Lung (tissue), 12 donors: ENCODE results near the gene STX16. TPM values are rescaled to one million over a fixed set of nuclear protein-coding genes. Genes with fewer than 3 reads are reported as not detected.

Source experiments
- ATAC-seq: fragments of 200-7000 bp; cut with Tn5 transposase; one replicate; pipeline ENCODE4 v1.9.1; 2020; ENCODE audit warnings: moderate number of reproducible peaks; ENCODE audit not compliant: insufficient read depth, low FRiP score
- DNase-seq, 3 donors: peaks; one replicate each; pipeline ENCODE4 v3.0.0-alpha.2; 2013 to 2017
- H3K27ac ChIP-seq, 2 donors: one replicate each; pipeline ENCODE4 v1.5.1; 2013; ENCODE audit warnings: mild to moderate bottlenecking in 2 of 2, moderate library complexity in 2 of 2, control low read depth in 1 of 2, inconsistent platforms in 1 of 2, low read depth in 1 of 2, low read length in 1 of 2
- H3K27me3 ChIP-seq, 3 donors: one replicate each; pipeline ENCODE4 v1.5.1; 2013; ENCODE audit warnings: low read length in 2 of 3; ENCODE audit not compliant: control insufficient read depth in 3 of 3, insufficient read depth in 3 of 3
- H3K36me3 ChIP-seq, 4 donors: one replicate each; pipeline ENCODE4 v1.5.1; 2013; ENCODE audit warnings: low read length in 4 of 4, mild to moderate bottlenecking in 1 of 4, moderate library complexity in 1 of 4; ENCODE audit not compliant: control insufficient read depth in 4 of 4, insufficient read depth in 4 of 4
- H3K4me1 ChIP-seq, 5 donors: one replicate each; pipeline ENCODE4 v1.5.1; 2013; ENCODE audit warnings: low read length in 5 of 5, mild to moderate bottlenecking in 2 of 5, moderate library complexity in 1 of 5; ENCODE audit not compliant: control insufficient read depth in 5 of 5, insufficient read depth in 5 of 5
- H3K4me3 ChIP-seq: one replicate; pipeline ENCODE4 v1.5.1; 2013; ENCODE audit warnings: mild to moderate bottlenecking, control low read depth, moderate library complexity
- H3K9ac ChIP-seq, 2 donors: one replicate each; pipeline ENCODE4 v1.5.1; 2013; ENCODE audit warnings: low read length in 2 of 2, control low read depth in 1 of 2; ENCODE audit not compliant: insufficient read depth in 1 of 2
- H3K9me3 ChIP-seq, 4 donors: one replicate each; pipeline ENCODE4 v1.5.1; 2013; ENCODE audit warnings: low read length in 3 of 4, mild to moderate bottlenecking in 1 of 4, moderate library complexity in 1 of 4; ENCODE audit not compliant: control insufficient read depth in 4 of 4, insufficient read depth in 3 of 4
- WGBS, 2 donors: extraction: QIAGEN DNeasy Blood & Tissue Kit; methylation state at CpG; one replicate each; pipeline ENCODE4 v1.1.7; 2013; 5-methylcytosine and 5-hydroxymethylcytosine counted together
- polyA plus RNA-seq, 2 donors: library from polyadenylated mRNA; stranded (reverse); fragments of 200-250 nt; gene quantifications; one replicate each; pipeline ENCODE4 v1.2.1, GENCODE V29; 2013
- total RNA-seq, 2 donors: library from RNA; depleted of rRNA in 1 of 2; stranded (reverse); fragments of >200 nt in 1 of 2; gene quantifications; one replicate each; pipeline ENCODE4 v1.2.1, GENCODE V29; 2014 to 2021
- TF ChIP-seq, protein P1 (sequence below): IDR thresholded peaks from 2 replicates; pipeline ENCODE4 v1.5.1; 2012; ENCODE audit warnings: mild to moderate bottlenecking; ENCODE audit errors: control extremely low read depth, extremely low read depth
- donor health status: control.
- donor health status: control.
- donor health status: Bipolar disorder and iron deficiency.
- donor health status: healthy.
- donor health status: DM: yes; HTN: yes; CAD: no.

Gene STX16
- total and polyA plus RNA-seq, 4 donors = 37.1 to 85.2 (median 46.9) TPM

DNA sequence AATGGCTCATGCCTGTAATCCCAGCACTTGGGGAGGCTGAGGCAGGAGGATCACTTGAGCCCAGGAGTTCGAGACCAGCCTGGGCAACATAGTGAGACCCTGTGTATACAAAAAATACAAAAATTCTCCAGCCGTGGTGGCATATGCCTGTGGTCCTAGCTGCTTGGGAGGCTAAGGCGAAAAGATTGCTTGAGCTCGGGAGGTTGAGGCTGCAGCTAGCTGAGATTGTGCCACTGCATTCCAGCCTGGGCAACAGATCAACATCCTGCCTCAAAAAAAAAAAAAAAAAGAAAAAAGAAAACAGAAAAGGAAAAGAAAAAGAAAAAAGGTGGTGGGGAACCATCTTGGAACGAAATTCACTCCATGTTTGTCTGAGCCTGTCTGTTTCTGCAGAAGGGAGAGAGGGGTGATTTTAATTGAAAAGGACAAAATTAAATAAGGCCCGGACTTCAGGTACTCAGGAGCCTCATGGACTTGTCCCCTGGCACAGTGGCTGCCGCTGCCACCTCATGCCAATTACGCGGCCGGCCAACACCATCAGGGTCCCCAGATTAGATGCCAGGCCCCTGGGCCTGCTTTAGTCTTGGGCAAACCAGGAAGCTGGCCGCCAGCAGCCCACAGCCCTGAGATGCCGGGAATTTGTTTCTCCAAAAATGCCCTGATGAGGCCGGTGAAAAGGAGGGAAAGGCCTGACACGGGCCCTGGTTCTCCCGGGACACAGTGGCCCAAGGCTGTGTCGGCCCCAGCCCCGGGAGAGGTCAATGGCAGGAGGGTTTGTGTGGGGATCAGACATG, 37.8 kb upstream of the STX16 start:
- no peak for ATAC-seq
- Histone ChIP-seq H3K4me1 (peaks cover 0 to 18% (median 7%) of the 10 kb centered on the region in 5 donors), H3K9me3 (peaks cover 0 to 9% (median 0%) of the 10 kb centered on the region in 4 donors), H3K9ac (no peak overlapping the region), H3K27ac (no peak overlapping the region), H3K27me3 (no peaks in the 10 kb centered on the region), H3K36me3 (no peaks in the 10 kb centered on the region), H3K4me3 (no peak overlapping the region)
- WGBS, 2 donors = 92 to 94% methylated on average over 17 of the region's 17 CpGs
- no peak for DNase-seq
- TF ChIP-seq, protein P1, sequence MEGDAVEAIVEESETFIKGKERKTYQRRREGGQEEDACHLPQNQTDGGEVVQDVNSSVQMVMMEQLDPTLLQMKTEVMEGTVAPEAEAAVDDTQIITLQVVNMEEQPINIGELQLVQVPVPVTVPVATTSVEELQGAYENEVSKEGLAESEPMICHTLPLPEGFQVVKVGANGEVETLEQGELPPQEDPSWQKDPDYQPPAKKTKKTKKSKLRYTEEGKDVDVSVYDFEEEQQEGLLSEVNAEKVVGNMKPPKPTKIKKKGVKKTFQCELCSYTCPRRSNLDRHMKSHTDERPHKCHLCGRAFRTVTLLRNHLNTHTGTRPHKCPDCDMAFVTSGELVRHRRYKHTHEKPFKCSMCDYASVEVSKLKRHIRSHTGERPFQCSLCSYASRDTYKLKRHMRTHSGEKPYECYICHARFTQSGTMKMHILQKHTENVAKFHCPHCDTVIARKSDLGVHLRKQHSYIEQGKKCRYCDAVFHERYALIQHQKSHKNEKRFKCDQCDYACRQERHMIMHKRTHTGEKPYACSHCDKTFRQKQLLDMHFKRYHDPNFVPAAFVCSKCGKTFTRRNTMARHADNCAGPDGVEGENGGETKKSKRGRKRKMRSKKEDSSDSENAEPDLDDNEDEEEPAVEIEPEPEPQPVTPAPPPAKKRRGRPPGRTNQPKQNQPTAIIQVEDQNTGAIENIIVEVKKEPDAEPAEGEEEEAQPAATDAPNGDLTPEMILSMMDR = no peak

DNA sequence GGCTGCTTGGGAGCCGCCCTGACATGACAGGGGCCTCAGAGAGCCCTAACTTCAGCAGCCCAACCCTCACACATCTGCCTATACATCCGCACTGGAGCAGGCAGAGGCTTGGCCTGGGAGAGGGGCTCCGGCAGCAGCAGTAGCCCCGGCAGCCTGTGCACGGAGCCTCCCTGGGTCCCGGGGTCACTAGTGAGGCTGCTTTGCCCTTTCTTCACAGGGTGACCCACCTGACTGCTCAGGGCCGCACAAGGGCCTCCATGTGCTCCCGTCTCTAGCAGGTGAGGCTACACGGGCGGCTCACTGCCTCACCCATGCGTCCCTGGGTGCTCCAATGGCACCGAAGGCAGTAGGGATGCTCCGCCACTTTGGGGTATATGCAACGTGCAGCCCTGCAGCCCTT, 36.7 kb upstream of the STX16 start:
- DNase-seq (no peak), ATAC-seq (no peak)
- H3K4me1 ChIP-seq = peaks cover 0 to 29% (median 8%) of the 10 kb centered on the region in 5 donors
- H3K9ac ChIP-seq = no peak overlapping the region
- H3K36me3 ChIP-seq = no peaks in the 10 kb centered on the region
- WGBS, 2 donors = 90 to 93% methylated on average over 13 to 14 of the region's 14 CpGs
- H3K27me3 ChIP-seq = no peaks in the 10 kb centered on the region
- TF ChIP-seq, protein P1 = no peak
- H3K27ac ChIP-seq = no peak overlapping the region
- peaks cover 0 to 9% (median 0%) of the 10 kb centered on the region in 4 donors for H3K9me3 ChIP-seq
- no peak overlapping the region for H3K4me3 ChIP-seq

DNA sequence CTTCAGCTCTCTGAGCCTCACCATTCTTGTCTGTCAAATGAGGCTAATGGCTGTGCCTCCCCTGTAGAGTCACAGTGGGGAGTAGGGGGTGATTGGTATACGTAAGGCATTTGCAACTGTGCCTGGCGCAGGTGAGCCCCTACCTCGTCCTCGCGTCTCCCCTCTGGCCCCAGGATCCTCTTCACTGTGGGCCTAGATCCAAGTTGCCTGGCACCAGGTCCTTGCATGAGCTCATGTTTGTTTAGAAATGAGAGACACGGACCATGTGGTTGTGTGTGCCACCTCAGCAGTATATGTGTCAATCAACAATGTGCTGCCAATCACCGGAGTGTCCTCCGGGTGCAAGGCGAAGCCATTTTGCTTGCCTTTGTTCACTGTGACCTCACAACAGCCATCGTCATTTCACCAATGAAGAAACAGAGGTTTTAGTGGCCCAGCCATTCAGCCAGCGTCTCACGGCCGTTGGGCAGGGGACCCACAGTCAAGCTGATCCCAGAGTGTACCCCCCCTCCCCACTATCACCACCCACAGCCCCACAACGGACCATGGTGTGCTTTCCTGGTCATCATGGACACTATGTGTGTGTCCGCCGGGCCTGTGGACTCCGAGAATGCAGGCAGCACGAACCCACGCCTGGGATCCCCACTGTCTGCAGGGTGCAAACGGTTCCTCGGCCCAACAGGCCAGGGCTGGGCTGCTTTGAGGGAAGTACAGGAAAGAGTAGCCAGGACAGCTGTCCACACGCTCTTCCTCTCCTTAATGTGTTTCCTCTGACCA, 35.9 kb upstream of the STX16 start:
- Histone ChIP-seq H3K4me1 (peaks cover 0 to 29% (median 8%) of the 10 kb centered on the region in 5 donors), H3K4me3 (no peak overlapping the region), H3K9ac (no peak overlapping the region), H3K27ac (no peak overlapping the region), H3K9me3 (peaks cover 0 to 9% (median 0%) of the 10 kb centered on the region in 4 donors), H3K27me3 (no peaks in the 10 kb centered on the region), H3K36me3 (no peaks in the 10 kb centered on the region)
- no peak for ATAC-seq
- WGBS, 2 donors = 79 to 87% methylated on average over 22 of the region's 22 CpGs
- TF ChIP-seq, protein P1 = no peak
- DNase-seq = no peak
